ENCODE results near the gene PRPF40B.

PRPF40B gene

GRCh38 chr12:49598527-49598926 is 24.8 kb upstream of the PRPF40B start:
- Histone ChIP-seq H3K4me3 (ENCODE audit: low read length) (no peak overlapping the region), H3F3A (ENCODE audit: control insufficient read depth, insufficient read depth) (0 out of 2 replicates have a peak, but pooled peaks cover 3% of the 10 kb centered on the region), H3K9me2 (replicated peaks; ENCODE audit: control insufficient read depth, low read length) (no peaks in the 10 kb centered on the region), H3K79me2 (ENCODE audit: control insufficient read depth, low read length) (no peaks in the 10 kb centered on the region), H3K27ac (ENCODE audit: low read depth, low read length) (no peak overlapping the region), H3K27me3 (ENCODE audit: control insufficient read depth, low read length) (no peaks in the 10 kb centered on the region), H3K4me2 (ENCODE audit: low read length) (no peak overlapping the region), H4K20me1 (ENCODE audit: control insufficient read depth, insufficient read depth, low read depth, low read length) (no peaks in the 10 kb centered on the region), H3K36me3 (ENCODE audit: control insufficient read depth, low read length) (no peaks in the 10 kb centered on the region), H3K9me3 (ENCODE audit: control insufficient read depth, insufficient read depth, low read length) (no peaks in the 10 kb centered on the region), H3K4me1 (ENCODE audit: control insufficient read depth, low read length) (peaks cover 20% of the 10 kb centered on the region)
- TF ChIP-seq EZH2phosphoT487 (IDR thresholded peaks at IDR 0.05; ENCODE audit: borderline replicate concordance, low read length) (no peak), CTCF (IDR thresholded peaks at IDR 0.05; ENCODE audit: low read depth, low read length, poor library complexity, severe bottlenecking) (no peak)

- Histone ChIP-seq H3F3A (ENCODE audit: control insufficient read depth, insufficient read depth) (no peaks in the 10 kb centered on the region), H3K9me2 (replicated peaks; ENCODE audit: control insufficient read depth, low read length) (no peaks in the 10 kb centered on the region), H3K9me3 (ENCODE audit: control insufficient read depth, insufficient read depth, low read length) (no peaks in the 10 kb centered on the region), H3K4me1 (ENCODE audit: control insufficient read depth, low read length) (peaks cover 23% of the 10 kb centered on the region), H3K27ac (ENCODE audit: low read depth, low read length) (no peak overlapping the region), H3K79me2 (ENCODE audit: control insufficient read depth, low read length) (no peaks in the 10 kb centered on the region), H3K27me3 (ENCODE audit: control insufficient read depth, low read length) (no peaks in the 10 kb centered on the region), H3K4me2 (ENCODE audit: low read length) (no peak overlapping the region), H3K4me3 (ENCODE audit: low read length) (no peak overlapping the region), H4K20me1 (ENCODE audit: control insufficient read depth, insufficient read depth, low read depth, low read length) (no peaks in the 10 kb centered on the region), H3K36me3 (ENCODE audit: control insufficient read depth, low read length) (no peaks in the 10 kb centered on the region)
- TF ChIP-seq CTCF (IDR thresholded peaks at IDR 0.05; ENCODE audit: low read depth, low read length, poor library complexity, severe bottlenecking) (no peak), EZH2phosphoT487 (IDR thresholded peaks at IDR 0.05; ENCODE audit: borderline replicate concordance, low read length) (no peak)
These were observed 23.4 kb upstream of the PRPF40B start for GRCh38 chr12:49599961-49600360.

- no peaks in the 10 kb centered on the region for H3K9me3 ChIP-seq (ENCODE audit: control insufficient read depth, insufficient read depth, low read length)
- 0 out of 2 replicates have a peak, but pooled peaks cover 3% of the 10 kb centered on the region for H3F3A ChIP-seq (ENCODE audit: control insufficient read depth, insufficient read depth)
- H3K4me1 ChIP-seq (ENCODE audit: control insufficient read depth, low read length): peaks cover 6% of the 10 kb centered on the region; the same call in 1 of the 2 replicates
- H3K9me2 ChIP-seq (replicated peaks; ENCODE audit: control insufficient read depth, low read length): no peaks in the 10 kb centered on the region
- no peaks in the 10 kb centered on the region for H3K27me3 ChIP-seq (ENCODE audit: control insufficient read depth, low read length)
- no peak overlapping the region for H3K4me2 ChIP-seq (ENCODE audit: low read length)
- H3K4me3 ChIP-seq (ENCODE audit: low read length): no peak overlapping the region
- H3K27ac ChIP-seq (ENCODE audit: low read depth, low read length): no peak overlapping the region
- no peaks in the 10 kb centered on the region for H3K79me2 ChIP-seq (ENCODE audit: control insufficient read depth, low read length)
- H4K20me1 ChIP-seq (ENCODE audit: control insufficient read depth, insufficient read depth, low read depth, low read length): no peaks in the 10 kb centered on the region
- TF ChIP-seq EZH2phosphoT487 (IDR thresholded peaks at IDR 0.05; ENCODE audit: borderline replicate concordance, low read length) (no peak), CTCF (IDR thresholded peaks at IDR 0.05; ENCODE audit: low read depth, low read length, poor library complexity, severe bottlenecking) (no peak)
- H3K36me3 ChIP-seq (ENCODE audit: control insufficient read depth, low read length): no peaks in the 10 kb centered on the region
These were observed 19.6 kb upstream of the PRPF40B start for GRCh38 chr12:49603721-49604120.
